HG02852 (cell line): ENCODE data around the gene CCDC88C.

Source experiments
- ATAC-seq: cut with Tn5 transposase; IDR thresholded peaks from one replicate; pipeline ENCODE4 v1.9.1; 2021; ENCODE audit warnings: mild to moderate bottlenecking, moderate library complexity; ENCODE audit not compliant: unreplicated experiment

Gene CCDC88C

GRCh38 chr14:91378930-91379578, 38.6 kb downstream of the CCDC88C start:
- no peak for ATAC-seq

- ATAC-seq: no peak
Observed at GRCh38 chr14:91377700-91378652, 39.6 kb downstream of the CCDC88C start.

GRCh38 chr14:91376547-91377477, 40.8 kb downstream of the CCDC88C start:
- no peak for ATAC-seq

GRCh38 chr14:91375720-91376452, 41.7 kb downstream of the CCDC88C start:
- no peak for ATAC-seq

- no peak for ATAC-seq
Observed at GRCh38 chr14:91374879-91375702, 42.5 kb downstream of the CCDC88C start.

- no peak for ATAC-seq
Observed at GRCh38 chr14:91374287-91374878, 43.2 kb downstream of the CCDC88C start.

- ATAC-seq: peak; percentile 68
Observed at GRCh38 chr14:91373591-91374254, 43.9 kb downstream of the CCDC88C start.

- peak; percentile 24 for ATAC-seq
Observed at GRCh38 chr14:91372671-91373495, 44.7 kb downstream of the CCDC88C start.

GRCh38 chr14:91371990-91372375, 45.6 kb downstream of the CCDC88C start:
- no peak for ATAC-seq

DNA sequence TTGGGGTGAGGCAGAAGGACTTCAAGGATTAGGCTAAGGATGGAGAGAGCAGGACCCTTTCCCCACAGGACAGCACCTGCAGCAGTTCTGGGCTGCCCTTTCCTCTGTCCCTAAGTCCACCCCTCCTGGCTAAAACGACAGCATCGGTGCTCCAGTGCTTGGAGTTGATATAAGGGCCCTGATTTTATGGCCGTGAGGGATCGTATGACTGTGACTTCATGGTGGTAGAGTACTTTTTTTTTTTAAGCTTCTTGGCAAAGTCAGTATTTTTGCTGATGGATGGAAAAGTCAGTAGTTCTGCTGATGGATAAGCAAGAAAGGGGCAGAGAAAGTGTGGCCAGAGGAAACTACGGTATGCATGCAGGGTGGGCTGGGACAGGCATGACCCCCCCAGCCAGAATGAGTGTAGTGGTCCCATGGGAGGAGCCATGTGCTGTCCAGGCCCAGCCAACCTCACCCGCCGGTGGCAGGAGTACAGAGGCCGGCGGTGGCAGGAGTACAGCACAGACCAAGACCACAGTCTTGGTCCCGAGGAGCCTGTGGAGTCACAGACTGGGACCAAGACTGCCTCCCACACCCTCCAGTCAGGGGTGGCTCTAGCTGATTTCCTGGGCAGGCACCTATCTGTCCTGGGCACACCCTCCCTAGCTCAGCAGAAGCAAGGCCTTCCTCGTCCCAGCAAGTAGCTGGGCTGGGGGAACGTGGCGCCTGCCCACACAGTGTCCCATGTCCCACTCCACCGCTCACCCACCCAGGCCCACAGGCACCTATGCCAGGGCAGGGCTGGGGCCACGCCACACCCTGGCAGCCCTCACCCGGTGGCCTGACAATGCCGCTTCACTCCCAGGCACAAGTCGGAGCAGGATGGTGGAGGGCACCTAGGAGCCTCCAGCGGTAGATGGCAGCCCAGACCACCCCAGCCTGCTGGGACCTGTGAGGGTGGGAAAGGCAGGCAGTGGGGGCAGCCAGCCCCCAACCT, 46.3 kb downstream of the CCDC88C start:
- ATAC-seq: no peak

DNA sequence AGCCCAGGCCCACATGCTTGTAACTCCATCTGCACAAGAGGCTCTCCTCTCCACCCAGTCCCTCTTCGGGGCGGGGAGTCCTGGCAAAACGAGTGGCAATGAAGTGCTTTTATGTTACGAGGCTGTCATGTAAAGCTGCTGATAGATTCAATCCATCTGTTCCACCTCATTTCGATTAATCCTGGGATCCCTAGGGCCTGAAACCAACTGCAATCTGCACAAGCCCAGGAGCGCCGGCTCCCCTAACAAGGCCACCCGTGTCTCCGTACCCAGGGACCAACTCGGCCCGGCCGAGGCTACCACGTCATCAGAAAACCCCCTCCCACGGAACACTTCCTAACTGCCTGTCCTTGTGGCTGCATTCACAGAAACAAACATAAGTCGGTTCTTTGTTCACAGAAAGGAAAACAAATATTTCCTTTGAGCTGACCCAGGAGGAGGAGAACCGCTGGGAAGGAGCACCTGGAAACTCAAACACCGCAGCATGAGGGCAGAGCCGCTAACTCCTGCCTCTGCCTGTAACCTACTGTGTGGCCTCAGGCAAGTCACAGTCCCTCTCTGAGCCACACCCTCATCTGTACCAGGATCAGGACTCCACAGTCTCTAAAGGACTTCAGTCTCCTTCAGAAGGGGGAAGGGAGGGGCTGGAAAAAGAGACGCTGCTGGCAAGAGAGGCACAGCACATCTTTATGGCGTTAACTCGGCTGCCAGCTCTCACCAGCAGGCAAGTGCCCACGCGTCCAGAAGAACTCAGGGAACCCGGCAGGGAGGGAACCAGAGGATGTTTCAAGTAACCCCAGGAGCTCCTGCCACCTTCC, 47.8 kb downstream of the CCDC88C start:
- ATAC-seq: no peak

DNA sequence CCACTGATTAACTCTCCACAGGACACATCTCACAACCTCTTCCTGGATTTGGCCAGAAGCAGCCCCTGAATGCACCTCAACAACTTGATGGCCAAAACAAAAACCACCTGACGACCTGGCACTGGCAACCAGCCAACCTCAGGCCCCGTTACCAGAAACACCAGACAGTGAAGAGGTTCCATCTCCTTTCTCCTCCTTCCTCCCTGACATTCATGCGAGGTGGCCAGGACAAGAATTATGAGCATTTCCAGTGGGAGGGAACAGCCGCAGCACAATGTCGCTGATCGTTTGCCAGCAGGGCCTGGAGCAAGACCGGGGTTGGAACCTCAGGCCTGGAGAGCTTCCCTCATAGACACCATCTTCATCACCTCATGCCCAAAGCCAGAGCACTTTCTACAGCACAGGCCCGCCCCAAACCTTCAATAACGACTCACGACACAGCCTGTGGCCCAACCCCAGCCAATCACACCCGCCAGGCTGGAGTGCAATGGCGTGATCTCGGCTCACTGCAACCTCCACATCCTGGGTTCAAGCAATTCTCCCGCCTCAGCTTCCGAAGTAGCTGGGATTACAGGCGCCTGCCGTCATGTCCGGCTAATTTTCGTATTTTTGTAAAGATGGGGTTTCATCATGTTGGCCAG, 48.7 kb downstream of the CCDC88C start:
- no peak for ATAC-seq

GRCh38 chr14:91367173-91368171, 50.1 kb downstream of the CCDC88C start:
- ATAC-seq: peak; percentile 79

DNA sequence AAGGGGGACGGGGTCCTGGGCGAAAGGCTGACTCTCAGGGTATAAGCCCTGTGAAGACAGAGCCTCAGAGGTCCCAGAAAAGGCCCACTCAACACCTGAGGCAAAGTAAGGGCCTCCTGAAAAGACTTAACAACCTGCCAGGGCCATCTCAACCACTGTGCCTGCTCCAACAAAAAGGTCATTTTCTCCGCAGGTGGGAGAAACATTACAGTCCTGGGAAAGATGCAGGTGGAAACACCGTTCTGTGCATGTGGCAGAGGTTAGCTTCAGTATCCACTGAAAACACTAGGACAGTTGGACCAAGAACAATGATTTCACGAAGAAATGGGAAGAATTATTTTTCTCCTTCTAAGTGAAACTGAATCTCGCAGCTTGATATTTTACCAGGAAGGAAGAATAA, 50.9 kb downstream of the CCDC88C start:
- ATAC-seq: no peak
